Neural crest cell (in vitro differentiated cells): ENCODE measurements around the gene ANGPTL5. TPM values are rescaled to one million over a fixed set of nuclear protein-coding genes. Genes with fewer than 3 reads are reported as not detected.

ENCODE experiments used
- DNase-seq: peaks from one replicate; pipeline ENCODE4 v3.0.0; 2021; ENCODE audit warnings: low read depth, mixed read lengths, low spot score
- H3K27ac Mint-ChIP-seq: one replicate; pipeline ENCODE4 v1.8.0; 2021; ENCODE audit warnings: mild to moderate bottlenecking, mixed read lengths; ENCODE audit not compliant: unreplicated experiment
- H3K27me3 Mint-ChIP-seq: 2 replicates; pipeline ENCODE4 v1.8.0; 2021; ENCODE audit warnings: low read depth, mild to moderate bottlenecking, mixed read lengths
- H3K36me3 Mint-ChIP-seq: 2 replicates; pipeline ENCODE4 v1.8.0; 2021; ENCODE audit warnings: low read depth, mild to moderate bottlenecking, mixed read lengths
- H3K4me1 Mint-ChIP-seq: 2 replicates; pipeline ENCODE4 v1.8.0; 2021; ENCODE audit warnings: mixed read lengths
- H3K4me3 Mint-ChIP-seq: one replicate; pipeline ENCODE4 v1.8.0; 2021; ENCODE audit warnings: mild to moderate bottlenecking, mixed read lengths
- H3K9me3 Mint-ChIP-seq: 2 replicates; pipeline ENCODE4 v1.8.0; 2021; ENCODE audit warnings: mixed read lengths
- total RNA-seq: library from RNA; stranded (reverse); gene quantifications from 2 replicates; pipeline ENCODE4 v1.2.1, GENCODE V29; 2021
- TF ChIP-seq, protein P1 (sequence below): fragments of 200-600 bp; sonication (generic); conservative IDR thresholded peaks from 2 replicates; pipeline ENCODE4 v1.5.0; 2021; ENCODE audit warnings: antibody characterized with exemption, mild to moderate bottlenecking

ANGPTL5 gene
- total RNA-seq, 1 donor from 2014 or later, result not detected

DNA sequence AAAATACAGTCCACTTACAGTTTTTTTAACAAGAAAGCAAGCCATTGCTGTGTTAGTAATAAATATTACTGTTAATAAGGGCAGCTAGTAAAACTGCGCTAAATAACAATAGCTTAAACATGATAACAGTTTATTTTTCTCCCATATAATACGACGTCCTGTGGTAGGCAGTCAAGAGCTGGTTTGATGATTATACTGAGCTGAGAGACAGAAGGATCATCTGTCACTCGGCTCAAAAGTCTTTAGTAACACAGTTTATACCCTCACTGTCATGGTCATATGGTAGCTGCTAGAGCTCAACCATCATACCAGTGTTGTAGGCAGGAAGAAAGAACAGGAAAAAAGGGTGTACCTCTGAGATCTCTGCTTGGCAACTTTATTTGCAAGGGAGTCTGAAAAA is 29.1 kb upstream of the ANGPTL5 start:
- TF ChIP-seq, protein P1, sequence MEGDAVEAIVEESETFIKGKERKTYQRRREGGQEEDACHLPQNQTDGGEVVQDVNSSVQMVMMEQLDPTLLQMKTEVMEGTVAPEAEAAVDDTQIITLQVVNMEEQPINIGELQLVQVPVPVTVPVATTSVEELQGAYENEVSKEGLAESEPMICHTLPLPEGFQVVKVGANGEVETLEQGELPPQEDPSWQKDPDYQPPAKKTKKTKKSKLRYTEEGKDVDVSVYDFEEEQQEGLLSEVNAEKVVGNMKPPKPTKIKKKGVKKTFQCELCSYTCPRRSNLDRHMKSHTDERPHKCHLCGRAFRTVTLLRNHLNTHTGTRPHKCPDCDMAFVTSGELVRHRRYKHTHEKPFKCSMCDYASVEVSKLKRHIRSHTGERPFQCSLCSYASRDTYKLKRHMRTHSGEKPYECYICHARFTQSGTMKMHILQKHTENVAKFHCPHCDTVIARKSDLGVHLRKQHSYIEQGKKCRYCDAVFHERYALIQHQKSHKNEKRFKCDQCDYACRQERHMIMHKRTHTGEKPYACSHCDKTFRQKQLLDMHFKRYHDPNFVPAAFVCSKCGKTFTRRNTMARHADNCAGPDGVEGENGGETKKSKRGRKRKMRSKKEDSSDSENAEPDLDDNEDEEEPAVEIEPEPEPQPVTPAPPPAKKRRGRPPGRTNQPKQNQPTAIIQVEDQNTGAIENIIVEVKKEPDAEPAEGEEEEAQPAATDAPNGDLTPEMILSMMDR, result no peak
- DNase-seq, result no peak
- H3K27me3 Mint-ChIP-seq, result no peaks in the 10 kb centered on the region
- no peak overlapping the region for H3K4me3 Mint-ChIP-seq
- H3K36me3 Mint-ChIP-seq, result no peaks in the 10 kb centered on the region
- no peaks in the 10 kb centered on the region for H3K4me1 Mint-ChIP-seq
- H3K27ac Mint-ChIP-seq, result no peak overlapping the region
- H3K9me3 Mint-ChIP-seq, result no peaks in the 10 kb centered on the region

DNA sequence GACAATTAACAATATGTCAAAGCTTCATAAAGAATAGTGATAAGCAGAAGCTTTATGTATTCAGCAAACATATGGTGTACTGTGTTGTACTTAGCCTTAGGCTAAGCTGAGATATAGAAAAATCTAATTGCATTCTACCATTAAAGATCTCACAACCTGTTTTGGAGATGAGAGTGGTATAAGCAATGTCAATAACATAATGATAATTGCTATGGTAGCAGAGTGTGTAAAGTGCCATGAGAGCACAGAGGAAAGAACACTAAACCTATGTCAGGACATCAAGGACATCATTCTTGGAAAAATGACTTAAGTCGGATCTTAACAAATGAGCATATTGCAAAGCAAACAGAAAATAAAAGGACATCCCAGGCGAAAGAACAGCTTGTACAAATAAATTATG is 28.6 kb upstream of the ANGPTL5 start:
- TF ChIP-seq, protein P1, result no peak
- H3K36me3 Mint-ChIP-seq, result no peaks in the 10 kb centered on the region

DNA sequence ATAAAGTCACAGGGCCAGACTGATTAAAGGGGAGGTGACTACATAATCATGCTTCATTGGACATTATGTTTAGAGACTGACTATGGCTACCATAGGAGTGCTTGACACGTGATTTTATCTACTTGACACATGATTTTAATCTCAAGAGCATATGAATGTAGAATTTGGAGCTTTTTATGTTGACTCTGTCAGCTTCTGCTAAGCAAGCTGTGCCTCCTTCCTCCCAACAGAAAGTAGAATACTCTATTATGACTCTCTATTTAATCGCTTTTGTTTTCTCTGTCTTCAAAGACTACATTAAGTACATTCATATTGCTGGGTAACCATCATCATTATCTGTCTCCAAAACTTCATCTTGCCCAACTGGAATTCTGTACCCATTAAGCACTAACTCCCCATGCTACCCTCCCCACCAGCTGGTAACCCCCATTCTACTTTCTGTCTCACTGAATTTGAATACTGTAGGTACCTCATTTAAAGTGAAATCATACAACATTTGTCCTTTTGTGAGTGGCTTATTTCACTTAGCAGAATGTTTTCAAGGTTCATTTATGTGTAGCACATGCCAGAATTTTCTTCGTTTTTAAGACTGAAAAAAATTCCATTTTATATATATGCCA is 24.7 kb upstream of the ANGPTL5 start:
- H3K36me3 Mint-ChIP-seq, result no peaks in the 10 kb centered on the region
- no peaks in the 10 kb centered on the region for H3K27me3 Mint-ChIP-seq
- H3K27ac Mint-ChIP-seq, result no peak overlapping the region
- TF ChIP-seq, protein P1, result no peak
- H3K9me3 Mint-ChIP-seq, result no peaks in the 10 kb centered on the region
- H3K4me3 Mint-ChIP-seq, result no peak overlapping the region
- no peak for DNase-seq
- H3K4me1 Mint-ChIP-seq, result no peaks in the 10 kb centered on the region

More for the DNA sequence above, 28.6 kb upstream of the ANGPTL5 start:
- Mint-ChIP-seq H3K4me1 (no peaks in the 10 kb centered on the region), H3K9me3 (no peaks in the 10 kb centered on the region), H3K27me3 (no peaks in the 10 kb centered on the region), H3K27ac (no peak overlapping the region), H3K4me3 (no peak overlapping the region)
- DNase-seq, result no peak

DNA sequence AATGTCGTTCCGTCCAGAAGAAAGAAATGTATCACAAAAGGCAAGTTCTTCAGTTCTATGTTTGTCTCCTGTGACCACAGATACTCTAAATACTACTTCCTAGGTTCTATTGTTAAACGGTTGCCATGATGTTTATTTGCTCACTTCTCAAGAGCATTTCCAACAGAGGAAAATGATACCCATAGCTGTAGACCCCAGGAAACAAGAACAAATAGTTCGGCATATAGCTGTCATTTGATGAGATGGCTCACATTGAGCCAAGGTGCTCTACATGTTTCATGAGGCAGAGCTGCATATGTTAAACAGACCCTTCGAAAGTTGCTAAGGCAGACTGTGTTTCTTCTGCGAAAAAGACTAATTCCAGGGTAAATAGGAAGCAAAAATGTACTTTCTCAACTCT is 15.4 kb upstream of the ANGPTL5 start:
- TF ChIP-seq, protein P1, result no peak
- DNase-seq, result no peak
- H3K27me3 Mint-ChIP-seq, result no peaks in the 10 kb centered on the region
- H3K4me1 Mint-ChIP-seq, result peaks cover 4% of the 10 kb centered on the region
- peaks cover 2% of the 10 kb centered on the region for H3K9me3 Mint-ChIP-seq
- H3K4me3 Mint-ChIP-seq, result no peak overlapping the region
- H3K27ac Mint-ChIP-seq, result no peak overlapping the region
- peaks cover 2% of the 10 kb centered on the region for H3K36me3 Mint-ChIP-seq

DNA sequence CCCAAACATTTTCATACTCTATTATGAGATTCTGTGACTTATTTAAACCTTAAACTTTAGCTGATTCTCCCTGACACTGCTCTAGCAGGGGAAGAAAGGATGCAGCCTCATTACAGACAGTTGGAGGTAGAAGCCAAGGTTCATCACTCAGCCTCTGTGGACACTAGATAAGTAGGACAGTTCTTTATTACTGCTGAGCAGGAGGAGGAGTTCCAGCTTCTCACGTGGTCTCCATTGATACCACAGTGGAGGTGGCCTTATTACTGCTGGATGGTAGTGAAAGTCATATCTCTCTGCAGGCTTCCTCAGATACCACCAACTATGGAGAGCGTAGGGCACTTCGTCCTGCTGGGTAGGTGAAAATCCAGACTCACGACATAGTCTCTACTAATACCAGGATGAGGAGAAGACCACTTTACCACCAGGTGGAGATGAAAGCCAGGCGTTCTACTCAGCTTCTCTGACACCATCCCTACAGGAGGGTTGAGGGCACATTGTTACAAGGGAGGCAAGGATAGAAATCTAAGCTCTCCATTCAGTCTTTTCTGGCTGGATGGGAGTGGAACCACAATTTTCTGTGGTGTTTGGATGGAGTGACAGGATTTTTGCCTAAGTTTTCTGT is 13.1 kb upstream of the ANGPTL5 start:
- no peak overlapping the region for H3K4me3 Mint-ChIP-seq
- peaks cover 4% of the 10 kb centered on the region for H3K4me1 Mint-ChIP-seq
- no peaks in the 10 kb centered on the region for H3K27me3 Mint-ChIP-seq
- TF ChIP-seq, protein P1, result no peak
- peaks cover 5% of the 10 kb centered on the region for H3K36me3 Mint-ChIP-seq
- peaks cover 5% of the 10 kb centered on the region for H3K9me3 Mint-ChIP-seq
- no peak for DNase-seq
- no peak overlapping the region for H3K27ac Mint-ChIP-seq
